DOHH2 (cell line): ENCODE data around the gene TMEM271.
"Not testable (repeated sequence)": the region's sequence is repeated elsewhere in the genome, so short reads cannot be mapped to it uniquely, and the experiment has no call there.

ENCODE experiments used
- H3F3A ChIP-seq: fragments of 200-600 bp; sonication (generic), shearing (Covaris generic); 2 replicates; pipeline ENCODE4 v1.6.0; 2016; ENCODE audit warnings: antibody characterized with exemption, mild to moderate bottlenecking; ENCODE audit not compliant: control insufficient read depth, insufficient read depth
- H3K27ac ChIP-seq: fragments of 200-600 bp; sonication (generic); 2 replicates; pipeline ENCODE4 v1.5.1; 2014; ENCODE audit warnings: low read depth, mild to moderate bottlenecking, low read length, moderate library complexity
- H3K27me3 ChIP-seq: fragments of 200-600 bp; sonication (generic); 2 replicates; pipeline ENCODE4 v1.6.1; 2014; ENCODE audit warnings: mild to moderate bottlenecking, low read length, mixed read lengths; ENCODE audit not compliant: control insufficient read depth
- H3K36me3 ChIP-seq: fragments of 200-600 bp; sonication (generic); 2 replicates; pipeline ENCODE4 v1.6.1; 2014; ENCODE audit warnings: mild to moderate bottlenecking, low read length, moderate library complexity, mixed read lengths; ENCODE audit not compliant: control insufficient read depth
- H3K4me1 ChIP-seq: fragments of 200-600 bp; sonication (generic); 2 replicates; pipeline ENCODE4 v1.6.1; 2014; ENCODE audit warnings: mild to moderate bottlenecking, low read length, mixed read lengths; ENCODE audit not compliant: control insufficient read depth
- H3K4me2 ChIP-seq: fragments of 200-600 bp; sonication (generic); 2 replicates; pipeline ENCODE4 v1.6.0; 2014; ENCODE audit warnings: mild to moderate bottlenecking, low read length, moderate library complexity
- H3K4me3 ChIP-seq: fragments of 200-600 bp; sonication (generic); 2 replicates; pipeline ENCODE4 v1.5.1; 2014; ENCODE audit warnings: mild to moderate bottlenecking, low read length, mixed read lengths
- H3K79me2 ChIP-seq: fragments of 200-600 bp; sonication (generic); 2 replicates; pipeline ENCODE4 v1.6.1; 2014; ENCODE audit warnings: mild to moderate bottlenecking, low read length, mixed read lengths; ENCODE audit not compliant: control insufficient read depth
- H3K9me2 ChIP-seq: fragments of 200-600 bp; sonication (generic); replicated peaks from 2 replicates; pipeline ENCODE4 v1.6.1; 2014; ENCODE audit warnings: mild to moderate bottlenecking, low read length, mixed read lengths; ENCODE audit not compliant: control insufficient read depth
- H3K9me3 ChIP-seq: fragments of 200-600 bp; sonication (generic); 2 replicates; pipeline ENCODE4 v1.6.1; 2014; ENCODE audit warnings: antibody characterized with exemption, low read length, mixed read lengths; ENCODE audit not compliant: control insufficient read depth, insufficient read depth
- H4K20me1 ChIP-seq: fragments of 200-600 bp; sonication (generic); 2 replicates; pipeline ENCODE4 v1.6.0; 2014; ENCODE audit warnings: low read depth, mild to moderate bottlenecking, antibody characterized with exemption, low read length, moderate library complexity; ENCODE audit not compliant: control insufficient read depth, insufficient read depth
- EZH2phosphoT487 ChIP-seq: fragments of 200-600 bp; sonication (generic); IDR thresholded peaks from 2 replicates; pipeline ENCODE4 v1.6.1; 2017; ENCODE audit warnings: borderline replicate concordance, mild to moderate bottlenecking, antibody characterized with exemption, low read length, moderate library complexity, mixed read lengths
- TF ChIP-seq, protein P1 (sequence below): fragments of 200-600 bp; sonication (generic); IDR thresholded peaks from one replicate; pipeline ENCODE4 v1.5.1; 2014; ENCODE audit warnings: antibody characterized with exemption, mild to moderate bottlenecking, low read depth, low read length; ENCODE audit not compliant: poor library complexity, severe bottlenecking

Gene TMEM271

DNA sequence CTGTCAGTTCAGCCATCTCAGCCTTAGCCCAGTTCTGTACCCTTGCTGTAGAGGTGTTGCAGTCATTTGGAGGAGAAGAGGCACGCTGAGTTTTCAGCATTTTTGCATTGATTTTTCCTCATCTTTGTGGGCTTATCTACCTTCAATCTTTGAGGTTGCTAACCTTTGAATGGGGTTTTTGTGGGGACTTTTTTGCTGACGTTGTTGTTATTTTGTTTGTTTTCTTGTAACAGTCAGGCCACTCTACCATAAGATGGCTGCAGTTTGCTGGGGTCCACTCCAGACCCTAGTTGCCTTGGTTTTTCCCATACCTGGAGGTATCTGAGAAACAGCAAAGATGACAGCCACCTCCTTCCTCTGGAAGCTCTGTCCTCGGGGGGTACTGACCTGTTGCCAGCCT is 22.8 kb upstream of the TMEM271 start:
- Histone ChIP-seq H3K4me1 (no peaks in the 10 kb centered on the region), H3F3A (no peaks in the 10 kb centered on the region), H3K4me3 (no peak overlapping the region), H3K27me3 (no peaks in the 10 kb centered on the region), H4K20me1 (no peaks in the 10 kb centered on the region), H3K27ac (no peak overlapping the region), H3K9me3 (peaks cover 3% of the 10 kb centered on the region; the same call in 1 of the 2 replicates), H3K9me2 (no peaks in the 10 kb centered on the region), H3K79me2 (no peaks in the 10 kb centered on the region), H3K36me3 (no peaks in the 10 kb centered on the region), H3K4me2 (no peak overlapping the region)
- TF ChIP-seq EZH2phosphoT487: no peak
- TF ChIP-seq, protein P1, sequence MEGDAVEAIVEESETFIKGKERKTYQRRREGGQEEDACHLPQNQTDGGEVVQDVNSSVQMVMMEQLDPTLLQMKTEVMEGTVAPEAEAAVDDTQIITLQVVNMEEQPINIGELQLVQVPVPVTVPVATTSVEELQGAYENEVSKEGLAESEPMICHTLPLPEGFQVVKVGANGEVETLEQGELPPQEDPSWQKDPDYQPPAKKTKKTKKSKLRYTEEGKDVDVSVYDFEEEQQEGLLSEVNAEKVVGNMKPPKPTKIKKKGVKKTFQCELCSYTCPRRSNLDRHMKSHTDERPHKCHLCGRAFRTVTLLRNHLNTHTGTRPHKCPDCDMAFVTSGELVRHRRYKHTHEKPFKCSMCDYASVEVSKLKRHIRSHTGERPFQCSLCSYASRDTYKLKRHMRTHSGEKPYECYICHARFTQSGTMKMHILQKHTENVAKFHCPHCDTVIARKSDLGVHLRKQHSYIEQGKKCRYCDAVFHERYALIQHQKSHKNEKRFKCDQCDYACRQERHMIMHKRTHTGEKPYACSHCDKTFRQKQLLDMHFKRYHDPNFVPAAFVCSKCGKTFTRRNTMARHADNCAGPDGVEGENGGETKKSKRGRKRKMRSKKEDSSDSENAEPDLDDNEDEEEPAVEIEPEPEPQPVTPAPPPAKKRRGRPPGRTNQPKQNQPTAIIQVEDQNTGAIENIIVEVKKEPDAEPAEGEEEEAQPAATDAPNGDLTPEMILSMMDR: no peak

DNA sequence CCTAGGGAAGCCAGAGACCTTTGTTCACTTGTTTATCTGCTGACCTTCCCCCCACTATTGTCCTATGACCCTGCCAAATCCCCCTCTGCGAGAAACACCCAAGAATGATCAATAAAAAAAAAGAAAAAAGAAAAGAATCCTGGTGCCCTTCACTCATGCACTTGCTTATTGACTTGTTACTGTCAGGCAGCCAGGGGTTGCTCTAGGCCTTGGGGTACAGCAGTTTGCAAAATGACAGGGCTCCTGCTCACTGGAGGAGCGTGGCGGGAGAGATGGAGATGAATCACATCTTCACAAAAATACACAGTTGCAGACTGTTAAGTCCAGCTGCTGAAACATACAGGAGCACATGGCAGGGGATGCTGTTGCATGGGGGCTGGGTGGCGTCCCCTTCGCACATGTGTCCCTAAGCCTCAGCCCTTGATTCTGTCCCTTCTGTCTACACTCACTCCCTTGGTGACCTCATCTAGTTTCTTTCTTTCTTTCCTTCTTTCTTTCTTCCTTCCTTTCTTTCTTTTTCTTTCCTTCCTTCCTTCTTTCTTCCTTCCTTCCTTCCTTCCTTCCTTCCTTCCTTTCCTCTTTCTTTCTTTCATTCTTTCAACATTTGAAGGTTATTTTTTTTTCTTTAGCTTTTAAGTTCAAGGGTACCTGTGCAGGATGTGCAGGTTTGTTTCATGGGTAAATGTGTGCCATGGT is 16.9 kb upstream of the TMEM271 start:
- TF ChIP-seq, protein P1: no peak
- TF ChIP-seq EZH2phosphoT487: no peak
- Histone ChIP-seq H3F3A (no peaks in the 10 kb centered on the region), H3K27me3 (no peaks in the 10 kb centered on the region), H3K36me3 (no peaks in the 10 kb centered on the region), H3K9me2 (no peaks in the 10 kb centered on the region), H4K20me1 (no peaks in the 10 kb centered on the region), H3K4me3 (no peak overlapping the region), H3K79me2 (no peaks in the 10 kb centered on the region), H3K4me1 (no peaks in the 10 kb centered on the region), H3K4me2 (no peak overlapping the region), H3K27ac (no peak overlapping the region), H3K9me3 (0 out of 2 replicates have a peak, but pooled peaks cover 3% of the 10 kb centered on the region)

DNA sequence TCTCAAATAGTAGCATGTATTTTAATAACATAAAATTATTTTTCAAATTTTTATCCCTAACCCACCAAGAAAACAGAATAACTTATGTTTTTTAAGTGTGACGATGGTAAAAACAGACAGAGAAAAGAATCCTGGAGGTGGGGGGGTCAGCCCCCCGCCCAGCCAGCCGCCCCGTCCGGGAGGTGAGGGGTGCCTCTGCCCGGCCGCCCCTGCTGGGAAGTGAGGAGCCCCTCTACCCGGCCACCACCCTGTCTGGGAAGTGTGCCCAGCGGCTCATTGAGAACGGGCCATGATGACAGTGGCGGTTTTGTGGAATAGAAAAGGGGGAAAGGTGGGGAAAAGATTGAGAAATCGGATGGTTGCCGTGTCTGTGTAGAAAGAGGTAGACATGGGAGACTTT is 16.1 kb upstream of the TMEM271 start:
- H3K36me3 ChIP-seq, H3K4me2 ChIP-seq, H4K20me1 ChIP-seq, H3K79me2 ChIP-seq, H3K27me3 ChIP-seq, H3F3A ChIP-seq, H3K27ac ChIP-seq, H3K4me3 ChIP-seq, H3K9me2 ChIP-seq, H3K4me1 ChIP-seq, H3K9me3 ChIP-seq: not testable (repeated sequence)

DNA sequence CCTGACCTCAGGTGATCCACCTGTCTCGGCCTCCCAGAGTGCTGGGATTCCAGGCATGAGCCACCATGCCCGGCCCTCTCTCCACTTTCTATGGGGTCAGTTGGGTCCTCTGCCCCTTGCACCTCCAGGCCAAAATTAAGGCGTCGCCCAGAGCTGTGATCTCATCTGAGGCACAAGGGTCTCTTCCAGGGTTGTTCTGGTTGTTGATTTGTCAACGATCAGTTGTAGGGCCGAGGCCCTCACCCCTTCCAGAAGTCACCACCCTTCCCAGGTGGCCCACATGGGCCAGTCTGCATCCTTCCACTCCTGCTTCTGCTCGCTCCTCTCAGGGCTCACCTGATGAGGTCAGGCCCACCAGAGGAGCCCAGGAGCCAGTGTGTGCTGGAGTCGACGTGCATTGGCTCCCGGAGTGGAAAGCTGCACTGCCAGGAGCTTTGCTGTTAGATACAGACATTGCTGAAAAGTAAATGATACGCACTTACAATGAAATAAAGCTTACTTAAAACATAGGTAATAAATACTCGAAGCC is 14.3 kb upstream of the TMEM271 start:
- H3K4me3 ChIP-seq: no peak overlapping the region
- H3K27me3 ChIP-seq: no peaks in the 10 kb centered on the region
- H3K4me2 ChIP-seq: no peak overlapping the region
- H3K9me3 ChIP-seq: 0 out of 2 replicates have a peak, but pooled peaks cover 3% of the 10 kb centered on the region
- no peaks in the 10 kb centered on the region for H3F3A ChIP-seq
- no peaks in the 10 kb centered on the region for H3K4me1 ChIP-seq
- no peak for TF ChIP-seq EZH2phosphoT487
- TF ChIP-seq, protein P1: no peak
- no peak overlapping the region for H3K27ac ChIP-seq
- no peaks in the 10 kb centered on the region for H3K79me2 ChIP-seq
- H3K9me2 ChIP-seq: no peaks in the 10 kb centered on the region
- no peaks in the 10 kb centered on the region for H4K20me1 ChIP-seq
- no peaks in the 10 kb centered on the region for H3K36me3 ChIP-seq
